GM18498 (cell line): ENCODE results near the gene C9orf85.

Experiments
- ATAC-seq: cut with Tn5 transposase; IDR thresholded peaks from one replicate; pipeline ENCODE4 v1.9.1; 2021; ENCODE audit warnings: mild to moderate bottlenecking, moderate library complexity; ENCODE audit not compliant: unreplicated experiment

C9orf85 gene

DNA sequence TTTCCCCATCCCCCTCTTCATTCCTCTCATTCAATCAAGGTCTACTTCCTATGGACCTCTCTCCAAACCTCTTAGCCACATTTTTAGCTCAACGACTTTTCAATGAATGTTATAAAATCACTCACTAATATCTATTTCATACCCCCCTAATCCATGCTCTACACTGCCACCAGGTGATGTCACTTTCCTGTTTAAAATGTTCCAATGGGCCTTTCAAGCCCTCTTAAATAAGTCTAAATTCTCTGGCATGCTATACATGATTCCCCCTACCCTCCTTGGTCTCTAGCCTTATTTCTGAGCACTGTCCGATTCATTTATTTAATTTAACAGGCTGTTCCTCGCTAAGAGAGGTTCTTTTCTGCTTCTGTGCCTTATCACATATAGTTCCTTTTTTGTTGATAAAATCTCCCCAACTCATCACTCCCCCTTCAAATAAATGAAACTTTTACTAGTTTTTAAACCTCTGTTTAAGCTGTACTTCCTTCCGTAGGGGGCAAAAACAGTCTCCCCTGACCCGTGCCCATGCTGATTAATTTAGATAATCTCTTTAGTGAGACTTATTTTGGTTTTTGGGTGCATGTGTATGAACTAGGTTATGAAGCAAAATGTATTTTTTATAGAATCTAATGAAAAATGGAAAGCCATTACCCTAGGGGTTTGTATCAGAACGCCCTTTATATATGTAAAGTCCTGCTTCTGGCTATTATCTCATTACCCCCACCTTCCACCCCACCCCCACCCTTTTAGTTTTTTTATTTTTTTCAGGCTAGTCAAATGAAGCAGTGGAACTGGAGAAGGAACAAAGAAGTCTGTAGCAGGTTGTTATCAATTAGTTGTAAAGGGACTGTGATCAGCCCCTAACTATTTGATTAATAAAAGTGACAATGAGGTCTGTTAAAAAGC, 9.5 kb upstream of the C9orf85 start:
- no peak for ATAC-seq

DNA sequence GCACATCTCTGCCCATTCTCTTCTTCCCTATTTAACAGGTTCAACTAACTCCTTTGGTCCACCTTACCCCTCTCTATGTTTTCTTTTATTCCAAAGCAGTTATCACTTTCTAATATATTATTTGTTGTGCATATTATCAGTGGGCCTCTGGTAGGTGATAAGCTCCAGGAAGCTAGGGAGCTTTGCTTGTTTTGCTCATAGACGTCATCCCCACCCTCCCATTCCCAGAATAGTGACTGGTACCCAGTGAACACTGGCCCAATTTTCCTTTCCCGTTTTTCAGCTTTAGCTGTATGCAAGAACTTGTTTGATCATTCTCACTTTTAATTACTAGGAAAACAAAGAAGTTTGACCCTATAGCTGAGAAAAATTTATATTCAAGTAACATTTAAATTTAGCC, 7.4 kb upstream of the C9orf85 start:
- ATAC-seq, result no peak

- no peak for ATAC-seq
Measured at GRCh38 chr9:71908825-71909224, 2.6 kb upstream of the C9orf85 start.

- peak; percentile 23 for ATAC-seq
Measured at GRCh38 chr9:71909887-71910649, 1.4 kb upstream of the C9orf85 start.

DNA sequence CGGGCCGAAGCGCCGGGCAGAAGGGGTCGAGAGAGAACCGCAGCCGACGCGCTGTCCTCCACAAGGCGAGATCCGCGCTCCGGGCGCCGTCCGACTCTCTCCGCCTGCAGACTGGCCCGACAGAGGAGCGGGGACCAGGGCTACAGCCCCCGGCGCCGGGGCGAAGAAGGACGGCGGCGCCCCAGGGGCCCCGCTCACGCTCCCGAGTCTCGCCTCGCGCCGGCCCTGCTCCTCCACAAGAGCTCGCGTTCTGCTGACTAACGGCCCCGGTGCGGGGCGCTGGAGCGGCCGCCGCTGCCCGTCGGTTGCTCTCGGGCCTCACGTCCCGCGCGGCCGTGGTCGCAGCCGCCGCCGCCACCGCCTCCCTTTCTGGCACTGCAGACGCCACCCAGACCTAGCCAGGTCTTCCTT, 784 bp upstream of the C9orf85 start:
- peak; percentile 21 for ATAC-seq

GRCh38 chr9:71911908-71912335, 483 bp downstream of the C9orf85 start:
- ATAC-seq, result no peak

DNA sequence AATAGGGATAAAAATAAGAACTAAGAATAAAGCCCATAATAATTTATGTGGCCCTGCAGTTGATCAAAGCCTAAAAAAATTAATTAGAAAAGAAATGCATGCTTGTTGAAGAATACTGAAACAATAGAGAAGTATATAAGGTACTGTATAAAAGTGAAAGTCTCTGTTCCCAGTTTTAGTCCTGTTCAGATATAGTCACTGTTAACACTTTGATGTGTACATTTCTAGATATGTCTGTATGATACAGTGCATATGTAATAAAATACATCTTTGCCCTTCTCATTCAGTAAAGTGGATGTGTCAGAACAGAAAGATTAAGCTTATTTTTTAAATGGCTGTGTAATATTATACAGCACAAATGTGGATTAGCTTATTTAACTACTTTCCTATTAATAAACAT, 4.1 kb downstream of the C9orf85 start:
- no peak for ATAC-seq

GRCh38 chr9:71916834-71917534, 5.5 kb downstream of the C9orf85 start:
- peak; percentile 76 for ATAC-seq

DNA sequence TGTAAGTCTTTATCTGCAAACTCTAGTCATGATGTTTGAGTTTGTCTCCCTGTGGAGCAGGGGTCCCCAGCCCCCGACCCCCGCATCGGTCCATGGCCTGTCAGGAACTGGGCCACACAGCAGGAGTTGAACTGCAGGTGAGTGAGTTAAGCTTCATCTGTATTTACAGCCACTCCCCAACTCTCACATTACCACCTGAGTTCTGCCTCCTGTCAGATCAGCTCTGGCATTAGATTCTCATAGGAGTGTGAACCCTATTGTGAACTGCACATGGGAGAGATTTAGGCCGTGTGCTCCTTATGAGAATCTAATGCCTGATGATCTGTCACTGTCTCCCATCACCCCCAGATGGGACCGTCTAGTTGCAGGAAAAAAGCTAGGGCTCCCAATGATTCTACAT, 7.0 kb downstream of the C9orf85 start:
- no peak for ATAC-seq

GRCh38 chr9:71920456-71921189, 9.2 kb downstream of the C9orf85 start:
- no peak for ATAC-seq

- no peak for ATAC-seq
Measured at GRCh38 chr9:71921190-71921814, 9.9 kb downstream of the C9orf85 start.

DNA sequence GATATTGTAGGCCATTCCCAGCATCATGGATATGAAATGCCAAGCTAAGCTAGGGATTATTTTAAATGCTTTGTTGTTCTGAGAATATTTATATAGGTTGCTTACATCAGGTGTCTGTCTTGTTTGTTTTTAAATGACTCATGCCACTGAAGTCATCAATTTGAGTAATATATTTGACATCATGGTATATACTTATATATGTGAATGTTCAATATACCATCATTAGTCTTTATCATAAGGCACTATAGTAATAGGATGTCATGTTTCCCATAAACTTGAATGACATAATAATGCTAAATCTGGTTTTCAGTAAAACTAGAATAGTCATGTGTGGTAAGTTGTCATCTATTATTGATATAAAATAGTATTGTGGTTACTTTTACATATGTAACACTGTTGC, 13.1 kb downstream of the C9orf85 start:
- ATAC-seq, result no peak

DNA sequence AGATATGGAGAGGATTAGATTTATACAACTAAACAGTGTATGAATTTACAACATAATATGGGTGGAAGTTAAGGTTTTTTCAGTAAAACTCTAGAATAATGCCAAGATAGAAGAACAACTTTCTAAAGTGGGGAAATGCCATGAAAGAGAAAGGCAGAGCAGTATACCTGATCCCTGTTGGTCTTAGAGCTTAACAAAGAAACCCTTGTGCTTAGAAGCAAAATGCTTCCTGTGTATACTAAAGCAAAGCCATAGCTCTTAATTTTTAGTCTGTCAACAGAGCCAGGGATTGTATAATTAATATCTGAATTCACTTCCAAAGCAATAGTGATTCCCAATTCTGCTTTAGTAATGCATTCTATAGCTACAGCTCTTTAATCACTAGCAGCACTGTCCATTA, 14.4 kb downstream of the C9orf85 start:
- no peak for ATAC-seq

GRCh38 chr9:71928376-71928775, 16.9 kb downstream of the C9orf85 start:
- ATAC-seq, result no peak

- ATAC-seq, result no peak
Measured at GRCh38 chr9:71928806-71929205, 17.4 kb downstream of the C9orf85 start.

- no peak for ATAC-seq
Measured at GRCh38 chr9:71929223-71929622, 17.8 kb downstream of the C9orf85 start.

- no peak for ATAC-seq
Measured at GRCh38 chr9:71929791-71930440, 18.5 kb downstream of the C9orf85 start.

GRCh38 chr9:71931166-71931565, 19.7 kb downstream of the C9orf85 start:
- no peak for ATAC-seq

DNA sequence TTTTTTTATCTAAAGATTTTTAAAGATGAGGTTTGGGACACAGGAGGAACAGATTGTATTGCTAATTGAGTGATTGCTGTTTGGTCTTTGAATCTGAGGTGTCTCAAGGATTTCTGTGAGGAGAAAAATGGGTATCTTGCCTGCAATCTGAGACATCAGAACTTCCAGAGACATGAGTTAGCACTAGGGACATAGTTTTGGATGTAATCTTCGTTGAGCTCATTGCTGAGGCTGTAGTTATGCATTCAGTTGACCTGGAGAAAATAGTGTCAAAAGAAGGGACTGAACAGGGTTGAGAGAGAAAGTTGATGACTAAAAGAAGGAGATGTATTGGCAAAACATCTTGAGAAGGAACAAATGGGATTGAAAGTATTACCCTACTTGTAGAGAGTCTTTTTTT, 24.6 kb downstream of the C9orf85 start:
- no peak for ATAC-seq
